SK-N-SH treated with all-trans-retinoic acid at 6 μM for 48 hours (cell line): Measurements from ENCODE around the gene PHC1.

Experiments
- ATAC-seq: fragments of 200-7000 bp; cut with Tn5 transposase; 3 replicates; pipeline ENCODE4 v1.9.1; 2020; ENCODE audit warnings: mild to moderate bottlenecking, moderate library complexity
- ARNTL ChIP-seq: fragments of 450-650 bp; formaldehyde crosslinking; IDR thresholded peaks from 2 replicates; pipeline ENCODE4 v1.5.0; 2020; ENCODE audit warnings: low read depth, mild to moderate bottlenecking, moderate library complexity, borderline replicate concordance
- BACH2 ChIP-seq: fragments of 250-450 bp; sonication (Bioruptor Pico); IDR thresholded peaks from 2 replicates; pipeline ENCODE4 v1.9.0; 2021; ENCODE audit warnings: mild to moderate bottlenecking, borderline replicate concordance
- CREB5 ChIP-seq: fragments of 250-450 bp; sonication (Bioruptor Pico); IDR thresholded peaks from 2 replicates; pipeline ENCODE4 v1.5.1; 2020; ENCODE audit warnings: low read depth, mild to moderate bottlenecking, moderate library complexity
- CSDC2 ChIP-seq: fragments of 250-450 bp; sonication (Bioruptor Pico); IDR thresholded peaks from 2 replicates; pipeline ENCODE4 v1.5.0; 2020; ENCODE audit warnings: mild to moderate bottlenecking, moderate library complexity
- CSRNP3 ChIP-seq: fragments of 250-450 bp; sonication (Bioruptor Pico); IDR thresholded peaks from 2 replicates; pipeline ENCODE4 v1.5.1; 2021; ENCODE audit warnings: mild to moderate bottlenecking, moderate library complexity
- ESRRG ChIP-seq: fragments of 250-450 bp; sonication (Bioruptor Pico); IDR thresholded peaks from 2 replicates; pipeline ENCODE4 v1.6.1; 2021; ENCODE audit warnings: mild to moderate bottlenecking
- GLIS3 ChIP-seq: fragments of 250-450 bp; sonication (Bioruptor Pico); IDR thresholded peaks from 2 replicates; pipeline ENCODE4 v1.5.0; 2020; ENCODE audit warnings: mild to moderate bottlenecking, moderate library complexity
- ISL1 ChIP-seq: fragments of 250-450 bp; sonication (Bioruptor Pico); IDR thresholded peaks from 2 replicates; pipeline ENCODE4 v2.1.2; 2022; ENCODE audit warnings: mild to moderate bottlenecking, moderate library complexity
- OSR1 ChIP-seq: fragments of 250-450 bp; sonication (Bioruptor Pico); IDR thresholded peaks from 2 replicates; pipeline ENCODE4 v1.8.0; 2022; ENCODE audit warnings: moderate library complexity, mild to moderate bottlenecking, inconsistent platforms
- POU6F1 ChIP-seq: fragments of 250-450 bp; sonication (Bioruptor Pico); IDR thresholded peaks from 2 replicates; pipeline ENCODE4 v1.8.0; 2021; ENCODE audit warnings: low read depth, mild to moderate bottlenecking, moderate library complexity, borderline replicate concordance
- PPARA ChIP-seq: fragments of 250-450 bp; sonication (Bioruptor Pico); IDR thresholded peaks from 2 replicates; pipeline ENCODE4 v1.5.0; 2020; ENCODE audit warnings: mild to moderate bottlenecking, borderline replicate concordance
- SNAI2 ChIP-seq: fragments of 250-450 bp; sonication (Bioruptor Pico); IDR thresholded peaks from 2 replicates; pipeline ENCODE4 v1.5.0; 2020; ENCODE audit warnings: mild to moderate bottlenecking, moderate library complexity
- TCF4 ChIP-seq: fragments of 250-450 bp; sonication (Bioruptor Pico); IDR thresholded peaks from 2 replicates; pipeline ENCODE4 v1.8.0; 2021; ENCODE audit warnings: mild to moderate bottlenecking, moderate library complexity, borderline replicate concordance
- TOX ChIP-seq: fragments of 250-450 bp; sonication (Bioruptor Pico); IDR thresholded peaks from 2 replicates; pipeline ENCODE4 v1.8.0; 2021; ENCODE audit warnings: mild to moderate bottlenecking, moderate library complexity, borderline replicate concordance
- ZFP3 ChIP-seq: fragments of 250-450 bp; sonication (Bioruptor Pico); IDR thresholded peaks from 2 replicates; pipeline ENCODE4 v1.5.0; 2020; ENCODE audit warnings: mild to moderate bottlenecking, moderate library complexity
- ZFP30 ChIP-seq: fragments of 450-650 bp; formaldehyde crosslinking; IDR thresholded peaks from 2 replicates; pipeline ENCODE4 v1.5.0; 2022; ENCODE audit warnings: mild to moderate bottlenecking, moderate library complexity
- ZNF565 ChIP-seq: fragments of 450-650 bp; formaldehyde crosslinking; conservative IDR thresholded peaks from 2 replicates; pipeline ENCODE4 v1.5.0; 2020; ENCODE audit warnings: low read depth, mild to moderate bottlenecking, moderate library complexity
- ZNF8 ChIP-seq: fragments of 450-650 bp; formaldehyde crosslinking; IDR thresholded peaks from 2 replicates; pipeline ENCODE4 v1.5.0; 2020; ENCODE audit warnings: mild to moderate bottlenecking, moderate library complexity
- TF ChIP-seq, protein P1 (sequence below): fragments of 250-450 bp; sonication (Bioruptor Pico); IDR thresholded peaks from 2 replicates; pipeline ENCODE4 v1.5.0; 2020; ENCODE audit warnings: mild to moderate bottlenecking, moderate library complexity
- TF ChIP-seq, protein P2 (sequence below): fragments of 250-450 bp; sonication (Bioruptor Pico); IDR thresholded peaks from 2 replicates; pipeline ENCODE4 v1.8.0; 2020; ENCODE audit warnings: mild to moderate bottlenecking, moderate library complexity, borderline replicate concordance

The PHC1 gene

GRCh38 chr12:8894378-8894777, 19.9 kb upstream of the PHC1 start:
- TF ChIP-seq POU6F1 (CRISPR knock-in tag) = no peak
- TF ChIP-seq ZNF565 = no peak
- no peak for TF ChIP-seq PPARA (CRISPR knock-in tag)
- TF ChIP-seq, protein P1, sequence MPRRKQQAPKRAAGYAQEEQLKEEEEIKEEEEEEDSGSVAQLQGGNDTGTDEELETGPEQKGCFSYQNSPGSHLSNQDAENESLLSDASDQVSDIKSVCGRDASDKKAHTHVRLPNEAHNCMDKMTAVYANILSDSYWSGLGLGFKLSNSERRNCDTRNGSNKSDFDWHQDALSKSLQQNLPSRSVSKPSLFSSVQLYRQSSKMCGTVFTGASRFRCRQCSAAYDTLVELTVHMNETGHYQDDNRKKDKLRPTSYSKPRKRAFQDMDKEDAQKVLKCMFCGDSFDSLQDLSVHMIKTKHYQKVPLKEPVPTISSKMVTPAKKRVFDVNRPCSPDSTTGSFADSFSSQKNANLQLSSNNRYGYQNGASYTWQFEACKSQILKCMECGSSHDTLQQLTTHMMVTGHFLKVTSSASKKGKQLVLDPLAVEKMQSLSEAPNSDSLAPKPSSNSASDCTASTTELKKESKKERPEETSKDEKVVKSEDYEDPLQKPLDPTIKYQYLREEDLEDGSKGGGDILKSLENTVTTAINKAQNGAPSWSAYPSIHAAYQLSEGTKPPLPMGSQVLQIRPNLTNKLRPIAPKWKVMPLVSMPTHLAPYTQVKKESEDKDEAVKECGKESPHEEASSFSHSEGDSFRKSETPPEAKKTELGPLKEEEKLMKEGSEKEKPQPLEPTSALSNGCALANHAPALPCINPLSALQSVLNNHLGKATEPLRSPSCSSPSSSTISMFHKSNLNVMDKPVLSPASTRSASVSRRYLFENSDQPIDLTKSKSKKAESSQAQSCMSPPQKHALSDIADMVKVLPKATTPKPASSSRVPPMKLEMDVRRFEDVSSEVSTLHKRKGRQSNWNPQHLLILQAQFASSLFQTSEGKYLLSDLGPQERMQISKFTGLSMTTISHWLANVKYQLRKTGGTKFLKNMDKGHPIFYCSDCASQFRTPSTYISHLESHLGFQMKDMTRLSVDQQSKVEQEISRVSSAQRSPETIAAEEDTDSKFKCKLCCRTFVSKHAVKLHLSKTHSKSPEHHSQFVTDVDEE (CRISPR knock-in tag) = no peak
- no peak for TF ChIP-seq CREB5 (CRISPR knock-in tag)
- TF ChIP-seq GLIS3 (CRISPR knock-in tag) = no peak
- TF ChIP-seq, protein P2, sequence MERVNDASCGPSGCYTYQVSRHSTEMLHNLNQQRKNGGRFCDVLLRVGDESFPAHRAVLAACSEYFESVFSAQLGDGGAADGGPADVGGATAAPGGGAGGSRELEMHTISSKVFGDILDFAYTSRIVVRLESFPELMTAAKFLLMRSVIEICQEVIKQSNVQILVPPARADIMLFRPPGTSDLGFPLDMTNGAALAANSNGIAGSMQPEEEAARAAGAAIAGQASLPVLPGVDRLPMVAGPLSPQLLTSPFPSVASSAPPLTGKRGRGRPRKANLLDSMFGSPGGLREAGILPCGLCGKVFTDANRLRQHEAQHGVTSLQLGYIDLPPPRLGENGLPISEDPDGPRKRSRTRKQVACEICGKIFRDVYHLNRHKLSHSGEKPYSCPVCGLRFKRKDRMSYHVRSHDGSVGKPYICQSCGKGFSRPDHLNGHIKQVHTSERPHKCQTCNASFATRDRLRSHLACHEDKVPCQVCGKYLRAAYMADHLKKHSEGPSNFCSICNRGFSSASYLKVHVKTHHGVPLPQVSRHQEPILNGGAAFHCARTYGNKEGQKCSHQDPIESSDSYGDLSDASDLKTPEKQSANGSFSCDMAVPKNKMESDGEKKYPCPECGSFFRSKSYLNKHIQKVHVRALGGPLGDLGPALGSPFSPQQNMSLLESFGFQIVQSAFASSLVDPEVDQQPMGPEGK (CRISPR knock-in tag) = no peak
- no peak for TF ChIP-seq TOX (CRISPR knock-in tag)
- TF ChIP-seq ZFP3 (CRISPR knock-in tag) = no peak
- TF ChIP-seq ISL1 (CRISPR knock-in tag) = no peak
- TF ChIP-seq TCF4 (CRISPR knock-in tag) = no peak
- no peak for TF ChIP-seq CSRNP3 (CRISPR knock-in tag)
- no peak for TF ChIP-seq BACH2 (CRISPR knock-in tag)
- TF ChIP-seq SNAI2 = no peak
- TF ChIP-seq CSDC2 (CRISPR knock-in tag) = no peak
- ATAC-seq = no peak

- ATAC-seq = no peak
- TF ChIP-seq OSR1 (CRISPR knock-in tag) (no peak), ISL1 (CRISPR knock-in tag) (no peak), ARNTL (CRISPR knock-in tag) (no peak), ESRRG (no peak), ZFP3 (CRISPR knock-in tag) (no peak), GLIS3 (CRISPR knock-in tag) (no peak), ZNF8 (CRISPR knock-in tag) (no peak), ZFP30 (CRISPR knock-in tag) (no peak), BACH2 (CRISPR knock-in tag) (no peak), PPARA (CRISPR knock-in tag) (no peak)
- TF ChIP-seq, protein P2 (CRISPR knock-in tag) = no peak
Observed at GRCh38 chr12:8894986-8895385, 19.3 kb upstream of the PHC1 start.
